Measurements from ENCODE around the gene PMF1.

PMF1 gene

GRCh38 chr1:156263288-156263655 is 50.5 kb downstream of the PMF1 start:
- no peak for DNase-seq (ENCODE audit: insufficient read length)
- TF ChIP-seq TAF1 (IDR thresholded peaks at IDR 0.05; ENCODE audit: borderline replicate concordance, low read depth, low read length) (no peak), POLR2AphosphoS5 (IDR thresholded peaks at IDR 0.05; ENCODE audit: low read depth, low read length) (no peak), POLR2A (IDR thresholded peaks at IDR 0.05; ENCODE audit: low read depth, low read length) (no peak)
- FAIRE-seq = no peak

GRCh38 chr1:156266051-156266450 is 53.2 kb downstream of the PMF1 start:
- no peak for DNase-seq (ENCODE audit: insufficient read length)
- TF ChIP-seq POLR2AphosphoS5 (IDR thresholded peaks at IDR 0.05; ENCODE audit: low read depth, low read length) = no peak
- no peak for FAIRE-seq

GRCh38 chr1:156268336-156268735 is 55.5 kb downstream of the PMF1 start:
- no peak for DNase-seq (ENCODE audit: insufficient read length)
- FAIRE-seq = no peak
- TF ChIP-seq POLR2AphosphoS5 (IDR thresholded peaks at IDR 0.05; ENCODE audit: low read depth, low read length) = no peak

GRCh38 chr1:156270314-156270713 is 57.5 kb downstream of the PMF1 start:
- DNase-seq (ENCODE audit: insufficient read length) (no peak), FAIRE-seq (no peak)
- no peak for TF ChIP-seq POLR2A (IDR thresholded peaks at IDR 0.05; ENCODE audit: low read depth, low read length)
- no peak for TF ChIP-seq TAF1 (IDR thresholded peaks at IDR 0.05; ENCODE audit: borderline replicate concordance, low read depth, low read length)
- no peak for TF ChIP-seq POLR2AphosphoS5 (IDR thresholded peaks at IDR 0.05; ENCODE audit: low read depth, low read length)

GRCh38 chr1:156276532-156276931 is 63.7 kb downstream of the PMF1 start:
- FAIRE-seq (no peak), DNase-seq (ENCODE audit: insufficient read length) (no peak)

GRCh38 chr1:156276966-156277381 is 64.2 kb downstream of the PMF1 start:
- no peak for FAIRE-seq
- TF ChIP-seq POLR2AphosphoS5 (IDR thresholded peaks at IDR 0.05; ENCODE audit: low read depth, low read length) (no peak), TAF1 (IDR thresholded peaks at IDR 0.05; ENCODE audit: borderline replicate concordance, low read depth, low read length) (no peak), POLR2A (IDR thresholded peaks at IDR 0.05; ENCODE audit: low read depth, low read length) (no peak)
- DNase-seq (ENCODE audit: insufficient read length) = no peak

More at GRCh38 chr1:156276532-156276931, 63.7 kb downstream of the PMF1 start:
- TF ChIP-seq POLR2A (IDR thresholded peaks at IDR 0.05; ENCODE audit: low read depth, low read length) = no peak
- TF ChIP-seq TAF1 (IDR thresholded peaks at IDR 0.05; ENCODE audit: borderline replicate concordance, low read depth, low read length) = no peak
- TF ChIP-seq POLR2AphosphoS5 (IDR thresholded peaks at IDR 0.05; ENCODE audit: low read depth, low read length) = no peak

- no peak for FAIRE-seq
- TF ChIP-seq POLR2AphosphoS5 (IDR thresholded peaks at IDR 0.05; ENCODE audit: low read depth, low read length) (no peak), POLR2A (IDR thresholded peaks at IDR 0.05; ENCODE audit: low read depth, low read length) (no peak), TAF1 (IDR thresholded peaks at IDR 0.05; ENCODE audit: borderline replicate concordance, low read depth, low read length) (no peak)
- no peak for DNase-seq (ENCODE audit: insufficient read length)
Measured at GRCh38 chr1:156279837-156280236, 67.0 kb downstream of the PMF1 start.

- TF ChIP-seq POLR2AphosphoS5 (IDR thresholded peaks at IDR 0.05; ENCODE audit: low read depth, low read length) (peak; percentile 7; the same call in 1 of the 2 replicates), POLR2A (IDR thresholded peaks at IDR 0.05; ENCODE audit: low read depth, low read length) (peak; percentile 24; the same call in 1 of the 2 replicates), TAF1 (IDR thresholded peaks at IDR 0.05; ENCODE audit: borderline replicate concordance, low read depth, low read length) (no peak)
- FAIRE-seq = peak; percentile 48
- DNase-seq (ENCODE audit: insufficient read length) = no peak
Measured at GRCh38 chr1:156281281-156281680, 68.5 kb downstream of the PMF1 start.

- peak; percentile 24; the same call in 1 of the 2 replicates for TF ChIP-seq POLR2A (IDR thresholded peaks at IDR 0.05; ENCODE audit: low read depth, low read length)
- no peak; the same call in none of the 2 replicates for TF ChIP-seq POLR2AphosphoS5 (IDR thresholded peaks at IDR 0.05; ENCODE audit: low read depth, low read length)
- TF ChIP-seq TAF1 (IDR thresholded peaks at IDR 0.05; ENCODE audit: borderline replicate concordance, low read depth, low read length) = no peak
- FAIRE-seq (no peak), DNase-seq (ENCODE audit: insufficient read length) (no peak)
Measured at GRCh38 chr1:156281693-156282478, 69.1 kb downstream of the PMF1 start.

- TF ChIP-seq TAF1 (IDR thresholded peaks at IDR 0.05; ENCODE audit: borderline replicate concordance, low read depth, low read length) (peak; percentile 89; the same call in 1 of the 2 replicates), POLR2AphosphoS5 (IDR thresholded peaks at IDR 0.05; ENCODE audit: low read depth, low read length) (peak; percentile 94), POLR2A (IDR thresholded peaks at IDR 0.05; ENCODE audit: low read depth, low read length) (peak; percentile 98)
- DNase-seq (ENCODE audit: insufficient read length) = peak; percentile 85
- peak; percentile 95 for FAIRE-seq
Measured at GRCh38 chr1:156282479-156283222, 69.8 kb downstream of the PMF1 start, which contains the start of gene SMG5. Gene SMG5 (minus strand): TSS chr1:156282825. CDS start chr1:156282680, 145 bp downstream.

- FAIRE-seq (no peak), DNase-seq (ENCODE audit: insufficient read length) (no peak)
- TF ChIP-seq POLR2AphosphoS5 (IDR thresholded peaks at IDR 0.05; ENCODE audit: low read depth, low read length) (no peak), POLR2A (IDR thresholded peaks at IDR 0.05; ENCODE audit: low read depth, low read length) (no peak), TAF1 (IDR thresholded peaks at IDR 0.05; ENCODE audit: borderline replicate concordance, low read depth, low read length) (no peak)
Measured at GRCh38 chr1:156283521-156283920, 70.7 kb downstream of the PMF1 start.

- DNase-seq (ENCODE audit: insufficient read length) = no peak
- FAIRE-seq = no peak
- no peak for TF ChIP-seq TAF1 (IDR thresholded peaks at IDR 0.05; ENCODE audit: borderline replicate concordance, low read depth, low read length)
- TF ChIP-seq POLR2AphosphoS5 (IDR thresholded peaks at IDR 0.05; ENCODE audit: low read depth, low read length) = no peak
- no peak for TF ChIP-seq POLR2A (IDR thresholded peaks at IDR 0.05; ENCODE audit: low read depth, low read length)
Measured at GRCh38 chr1:156284112-156284511, 71.3 kb downstream of the PMF1 start, which contains the start of gene TMEM79. Gene TMEM79 (plus strand): TSS chr1:156284325. CDS start chr1:156285227, 902 bp downstream.
